ENCODE results near the gene PXYLP1.
"Not testable (repeated sequence)": the region's sequence is repeated elsewhere in the genome, so short reads cannot be mapped to it uniquely, and the experiment has no call there.

Gene PXYLP1

DNA sequence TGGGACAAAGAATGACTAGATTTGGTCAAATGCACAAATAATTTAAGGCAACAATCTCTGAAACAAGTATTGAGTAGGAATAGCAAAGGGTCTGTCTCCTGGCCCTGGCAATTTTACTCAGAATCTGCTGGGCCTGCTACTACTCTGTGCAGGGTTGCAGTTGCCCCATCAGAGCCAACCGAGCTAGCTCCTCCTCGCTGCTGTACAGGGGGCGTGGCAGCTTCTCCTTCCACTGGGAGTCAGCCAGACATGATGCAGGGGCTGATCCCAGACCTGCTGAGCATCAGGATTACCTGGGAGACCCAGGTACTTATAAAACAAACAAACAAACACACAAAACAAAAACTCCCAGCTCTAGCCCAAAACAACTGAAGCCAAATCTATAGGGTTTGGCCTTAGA, 30.5 kb upstream of the PXYLP1 start:
- no peak overlapping the region for H2AFZ ChIP-seq (ENCODE audit: low read depth, low read length)
- TF ChIP-seq CTCF (IDR thresholded peaks at IDR 0.05; ENCODE audit: borderline replicate concordance, extremely low read depth, low read length, poor library complexity, severe bottlenecking), result no peak
- no peak for TF ChIP-seq EZH2 (IDR thresholded peaks at IDR 0.05; ENCODE audit: borderline replicate concordance, low read depth, low read length, severe bottlenecking)
- H3K9ac ChIP-seq (ENCODE audit: low read depth, low read length), result no peak overlapping the region
- no peaks in the 10 kb centered on the region for H3K27me3 ChIP-seq (ENCODE audit: insufficient read depth, low read length, poor library complexity)
- H3K9me3 ChIP-seq (ENCODE audit: insufficient read depth, low read length, severe bottlenecking), result no peaks in the 10 kb centered on the region
- no peak overlapping the region for H3K27ac ChIP-seq (ENCODE audit: low read length)
- H3K36me3 ChIP-seq (ENCODE audit: insufficient read depth, low read length), result no peaks in the 10 kb centered on the region
- H3K4me2 ChIP-seq (ENCODE audit: insufficient read depth, low read length), result no peak overlapping the region
- no peaks in the 10 kb centered on the region for H3K79me2 ChIP-seq (ENCODE audit: insufficient read depth, low read length)
- ATAC-seq (ENCODE audit: insufficient read depth, low read depth), result no peak
- DNase-seq, result no peak
- no peaks in the 10 kb centered on the region for H4K20me1 ChIP-seq (ENCODE audit: insufficient read depth, low read length)
- no peak overlapping the region for H3K4me3 ChIP-seq (ENCODE audit: low read depth in 1 of 2, low read length in 2 of 2)
- no peaks in the 10 kb centered on the region for H3K4me1 ChIP-seq (ENCODE audit: insufficient read depth, low read length)

DNA sequence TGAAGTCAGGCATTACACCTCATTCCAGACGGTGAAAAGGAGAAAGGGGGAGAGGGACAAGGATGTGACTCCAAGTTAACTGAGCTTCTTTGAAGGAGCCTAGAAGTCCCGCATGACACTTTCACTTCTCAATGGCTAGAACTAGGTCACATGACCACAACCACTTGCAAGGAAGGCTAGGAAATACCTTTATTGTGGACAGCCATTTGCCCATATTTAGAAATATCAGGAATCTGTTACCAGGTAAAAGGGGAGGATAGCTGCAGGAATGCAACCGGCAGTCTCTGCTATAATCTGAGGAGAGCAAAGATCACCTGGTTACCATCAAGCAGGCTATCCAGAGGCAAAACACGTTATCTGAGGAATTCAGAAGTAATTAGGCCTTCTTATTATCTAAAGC, 28.9 kb upstream of the PXYLP1 start:
- H3K4me2 ChIP-seq (ENCODE audit: insufficient read depth, low read length), result no peak overlapping the region
- no peaks in the 10 kb centered on the region for H3K36me3 ChIP-seq (ENCODE audit: insufficient read depth, low read length)
- no peaks in the 10 kb centered on the region for H3K79me2 ChIP-seq (ENCODE audit: insufficient read depth, low read length)
- no peak overlapping the region for H2AFZ ChIP-seq (ENCODE audit: low read depth, low read length)
- DNase-seq, result no peak
- H3K4me3 ChIP-seq (ENCODE audit: low read depth in 1 of 2, low read length in 2 of 2), result no peak overlapping the region
- no peak overlapping the region for H3K9ac ChIP-seq (ENCODE audit: low read depth, low read length)
- no peaks in the 10 kb centered on the region for H3K4me1 ChIP-seq (ENCODE audit: insufficient read depth, low read length)
- no peak for ATAC-seq (ENCODE audit: insufficient read depth, low read depth)
- no peaks in the 10 kb centered on the region for H3K9me3 ChIP-seq (ENCODE audit: insufficient read depth, low read length, severe bottlenecking)
- TF ChIP-seq CTCF (IDR thresholded peaks at IDR 0.05; ENCODE audit: borderline replicate concordance, extremely low read depth, low read length, poor library complexity, severe bottlenecking) (no peak), EZH2 (IDR thresholded peaks at IDR 0.05; ENCODE audit: borderline replicate concordance, low read depth, low read length, severe bottlenecking) (no peak)
- no peaks in the 10 kb centered on the region for H4K20me1 ChIP-seq (ENCODE audit: insufficient read depth, low read length)
- H3K27ac ChIP-seq (ENCODE audit: low read length), result no peak overlapping the region
- H3K27me3 ChIP-seq (ENCODE audit: insufficient read depth, low read length, poor library complexity), result no peaks in the 10 kb centered on the region

GRCh38 chr3:141203866-141204265, 27.8 kb upstream of the PXYLP1 start:
- Histone ChIP-seq H3K27ac (ENCODE audit: low read length) (no peak overlapping the region), H4K20me1 (ENCODE audit: insufficient read depth, low read length) (no peaks in the 10 kb centered on the region), H2AFZ (ENCODE audit: low read depth, low read length) (no peak overlapping the region), H3K36me3 (ENCODE audit: insufficient read depth, low read length) (no peaks in the 10 kb centered on the region), H3K4me3 (ENCODE audit: low read depth in 1 of 2, low read length in 2 of 2) (no peak overlapping the region), H3K9ac (ENCODE audit: low read depth, low read length) (no peak overlapping the region), H3K4me1 (ENCODE audit: insufficient read depth, low read length) (no peaks in the 10 kb centered on the region), H3K27me3 (ENCODE audit: insufficient read depth, low read length, poor library complexity) (no peaks in the 10 kb centered on the region), H3K79me2 (ENCODE audit: insufficient read depth, low read length) (no peaks in the 10 kb centered on the region), H3K9me3 (ENCODE audit: insufficient read depth, low read length, severe bottlenecking) (no peaks in the 10 kb centered on the region), H3K4me2 (ENCODE audit: insufficient read depth, low read length) (no peak overlapping the region)
- TF ChIP-seq EZH2 (IDR thresholded peaks at IDR 0.05; ENCODE audit: borderline replicate concordance, low read depth, low read length, severe bottlenecking) (no peak), CTCF (IDR thresholded peaks at IDR 0.05; ENCODE audit: borderline replicate concordance, extremely low read depth, low read length, poor library complexity, severe bottlenecking) (no peak)
- ATAC-seq (ENCODE audit: insufficient read depth, low read depth) (no peak), DNase-seq (no peak)

GRCh38 chr3:141204343-141204742, 27.3 kb upstream of the PXYLP1 start:
- H4K20me1 ChIP-seq (ENCODE audit: insufficient read depth, low read length), result no peaks in the 10 kb centered on the region
- H3K27me3 ChIP-seq (ENCODE audit: insufficient read depth, low read length, poor library complexity), result no peaks in the 10 kb centered on the region
- no peak overlapping the region for H3K27ac ChIP-seq (ENCODE audit: low read length)
- H3K9me3 ChIP-seq (ENCODE audit: insufficient read depth, low read length, severe bottlenecking), result no peaks in the 10 kb centered on the region
- H3K9ac ChIP-seq (ENCODE audit: low read depth, low read length), result no peak overlapping the region
- no peaks in the 10 kb centered on the region for H3K79me2 ChIP-seq (ENCODE audit: insufficient read depth, low read length)
- H3K4me3 ChIP-seq (ENCODE audit: low read depth in 1 of 2, low read length in 2 of 2), result no peak overlapping the region
- DNase-seq, result no peak
- no peaks in the 10 kb centered on the region for H3K4me1 ChIP-seq (ENCODE audit: insufficient read depth, low read length)
- no peaks in the 10 kb centered on the region for H3K36me3 ChIP-seq (ENCODE audit: insufficient read depth, low read length)
- ATAC-seq (ENCODE audit: insufficient read depth, low read depth), result no peak
- H2AFZ ChIP-seq (ENCODE audit: low read depth, low read length), result no peak overlapping the region
- no peak overlapping the region for H3K4me2 ChIP-seq (ENCODE audit: insufficient read depth, low read length)
- no peak for TF ChIP-seq EZH2 (IDR thresholded peaks at IDR 0.05; ENCODE audit: borderline replicate concordance, low read depth, low read length, severe bottlenecking)
- TF ChIP-seq CTCF (IDR thresholded peaks at IDR 0.05; ENCODE audit: borderline replicate concordance, extremely low read depth, low read length, poor library complexity, severe bottlenecking), result no peak

DNA sequence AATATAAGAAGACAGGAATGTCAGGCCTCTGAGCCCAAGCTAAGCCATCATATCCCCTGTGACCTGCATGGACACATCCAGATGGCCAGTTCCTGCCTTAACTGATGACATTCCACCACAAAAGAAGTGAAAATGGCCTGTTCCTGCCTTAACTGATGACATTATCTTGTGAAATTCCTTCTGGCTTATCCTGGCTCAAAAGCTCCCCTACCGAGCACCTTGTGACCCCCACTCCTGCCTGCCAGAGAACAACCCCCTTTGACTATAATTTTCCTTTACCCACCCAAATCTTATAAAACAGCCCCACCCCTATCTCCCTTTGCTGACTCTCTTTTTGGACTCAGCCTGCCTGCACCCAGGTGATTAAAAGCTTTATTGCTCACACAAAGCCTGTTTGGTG, 20.3 kb upstream of the PXYLP1 start:
- not testable (repeated sequence) for ATAC-seq (ENCODE audit: insufficient read depth, low read depth); H3K27me3 ChIP-seq (ENCODE audit: insufficient read depth, low read length, poor library complexity); H3K9me3 ChIP-seq (ENCODE audit: insufficient read depth, low read length, severe bottlenecking); H2AFZ ChIP-seq (ENCODE audit: low read depth, low read length); H3K79me2 ChIP-seq (ENCODE audit: insufficient read depth, low read length); H3K27ac ChIP-seq (ENCODE audit: low read length); H3K4me1 ChIP-seq (ENCODE audit: insufficient read depth, low read length); H3K4me2 ChIP-seq (ENCODE audit: insufficient read depth, low read length); H3K36me3 ChIP-seq (ENCODE audit: insufficient read depth, low read length); H3K4me3 ChIP-seq (ENCODE audit: low read depth in 1 of 2, low read length in 2 of 2); DNase-seq; H3K9ac ChIP-seq (ENCODE audit: low read depth, low read length); H4K20me1 ChIP-seq (ENCODE audit: insufficient read depth, low read length)

Measured in DND-41 (cell line).